Jurkat, Clone E6-1 (cell line): Measurements from ENCODE around the gene SCML1.
A peak's percentile ranks its signal among the peaks of the same experiment; 100 is the strongest.

ENCODE experiments used
- DNase-seq: peaks from one replicate; pipeline ENCODE4 v3.0.0-alpha.2; 2011; ENCODE audit warnings: low read depth, low spot score
- H3K4me3 ChIP-seq: 2 replicates; pipeline ENCODE4 v1.5.1; 2011; ENCODE audit warnings: mild to moderate bottlenecking, low read length, control low read depth, moderate library complexity

Gene SCML1

DNA sequence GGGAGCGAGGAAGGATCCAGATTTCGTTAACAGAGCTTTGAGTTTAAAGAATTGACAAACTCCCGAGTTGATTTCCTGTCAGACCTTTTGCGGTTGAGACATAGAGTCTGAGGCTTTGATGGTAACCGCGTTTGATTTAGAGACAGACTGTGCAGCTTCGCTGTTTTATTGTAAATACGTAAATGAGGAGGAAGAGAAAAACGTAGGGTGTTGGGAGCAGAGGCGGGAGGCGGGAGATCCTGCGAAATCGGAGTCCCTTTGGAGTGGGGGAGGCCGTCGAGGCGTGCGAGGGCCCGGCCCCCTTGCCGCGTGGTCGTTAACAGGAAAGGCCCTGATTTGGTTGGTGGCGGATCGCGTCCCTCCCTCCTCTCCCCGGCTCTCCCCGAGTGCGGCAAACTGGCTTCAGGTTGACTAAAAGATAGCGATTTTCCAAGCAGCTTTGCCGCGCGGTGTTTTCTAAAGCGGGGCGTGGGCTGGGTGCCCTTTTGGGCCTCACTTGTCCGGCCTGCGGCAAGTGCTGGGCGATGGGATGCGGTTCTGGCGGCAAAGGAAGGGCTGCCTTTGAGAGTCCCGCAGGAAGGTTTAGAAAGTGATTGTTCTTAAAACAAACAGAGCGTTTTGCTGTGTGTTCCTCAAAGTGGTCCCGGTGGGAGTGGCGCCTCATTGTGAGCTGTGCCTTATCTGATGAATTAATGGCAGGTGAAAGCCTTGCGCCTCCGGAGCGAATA, 857 bp downstream of the SCML1 start:
- H3K4me3 ChIP-seq, result peak overlapping the region; percentile 54
- DNase-seq, result peak; percentile 74

DNA sequence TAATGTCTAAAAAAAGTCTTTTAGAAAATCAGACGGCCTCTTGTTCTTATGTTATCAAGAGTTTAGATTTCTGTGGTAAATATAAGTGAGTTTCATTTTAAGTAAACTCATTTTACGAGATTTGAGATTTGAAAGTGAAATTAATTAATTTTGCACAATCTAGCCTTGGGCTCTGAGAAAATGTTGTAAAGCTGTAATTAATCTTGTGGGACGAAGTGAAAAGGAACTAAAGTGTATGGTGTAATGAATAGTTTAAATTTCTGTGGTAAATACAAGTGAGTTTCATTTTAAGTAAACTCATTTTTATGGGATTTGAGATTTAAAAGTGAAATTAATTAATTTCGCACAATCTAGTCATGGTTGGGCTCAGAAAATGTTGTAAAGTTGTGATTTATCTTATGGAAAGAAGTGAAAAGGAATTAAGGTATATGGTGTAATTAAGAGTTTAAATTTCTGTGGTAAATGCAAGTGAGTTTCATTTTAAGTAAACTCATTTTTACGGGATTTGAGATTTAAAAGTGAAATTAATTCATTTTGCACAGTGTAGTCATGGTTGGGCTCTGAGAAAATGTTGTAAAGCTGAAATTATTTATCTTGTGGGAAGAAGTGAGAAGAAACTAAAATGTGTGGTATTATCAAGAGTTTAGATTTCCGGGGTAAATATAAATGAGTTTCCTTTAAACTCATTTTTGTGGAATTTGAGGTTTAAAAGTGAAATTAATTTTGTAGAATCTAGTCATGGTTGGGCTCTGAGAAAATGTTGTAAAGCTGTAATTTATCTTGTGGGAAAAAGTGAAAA, 1.6 kb downstream of the SCML1 start:
- DNase-seq, result peak; percentile 2
- peak overlapping the region; percentile 54 for H3K4me3 ChIP-seq

DNA sequence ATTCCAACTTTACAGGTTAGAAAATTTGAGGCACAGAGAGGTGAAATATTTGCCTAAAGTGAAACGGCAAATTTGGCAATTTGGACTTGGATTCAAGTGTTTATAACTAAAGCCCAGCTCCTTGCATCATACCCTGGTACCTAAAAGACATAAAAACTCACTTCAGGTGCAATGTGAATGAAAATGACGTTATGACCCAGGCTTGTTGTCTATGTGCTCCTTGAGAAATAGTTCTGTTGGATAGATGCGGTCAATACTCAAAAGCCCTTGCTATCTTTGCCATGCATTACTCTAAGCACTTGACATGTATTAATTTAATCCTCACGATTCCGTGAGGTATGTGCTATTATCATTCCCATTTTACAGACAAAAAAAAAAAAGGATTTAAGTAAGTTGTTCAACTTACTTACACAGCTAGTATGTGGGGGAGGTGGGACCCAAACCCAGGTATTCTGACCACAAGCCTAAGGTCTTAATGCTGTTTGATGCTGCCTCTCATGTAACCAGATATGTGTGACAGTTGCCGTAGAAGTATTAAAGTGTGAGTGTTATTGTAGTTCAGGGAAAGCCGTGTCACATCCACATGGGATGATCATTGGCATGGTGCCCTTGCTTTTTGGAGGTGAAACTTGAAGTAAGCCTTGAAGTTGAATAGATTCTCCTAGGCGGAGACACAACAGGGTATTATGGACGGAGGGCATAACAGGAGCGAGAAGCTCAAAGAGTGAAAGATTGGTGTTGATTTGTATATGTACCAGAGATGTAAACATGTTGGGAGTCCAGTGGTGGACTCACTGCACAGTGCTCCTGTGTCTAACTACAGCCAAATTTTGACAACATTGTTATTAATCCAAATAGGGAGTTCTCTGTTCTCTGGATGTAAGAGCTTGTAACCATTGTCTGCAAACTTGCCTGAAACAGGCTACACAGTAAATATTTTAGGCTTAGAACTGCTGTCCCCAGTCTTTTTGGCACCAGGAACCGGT, 3.1 kb downstream of the SCML1 start:
- no peak for DNase-seq
- no peak overlapping the region for H3K4me3 ChIP-seq

DNA sequence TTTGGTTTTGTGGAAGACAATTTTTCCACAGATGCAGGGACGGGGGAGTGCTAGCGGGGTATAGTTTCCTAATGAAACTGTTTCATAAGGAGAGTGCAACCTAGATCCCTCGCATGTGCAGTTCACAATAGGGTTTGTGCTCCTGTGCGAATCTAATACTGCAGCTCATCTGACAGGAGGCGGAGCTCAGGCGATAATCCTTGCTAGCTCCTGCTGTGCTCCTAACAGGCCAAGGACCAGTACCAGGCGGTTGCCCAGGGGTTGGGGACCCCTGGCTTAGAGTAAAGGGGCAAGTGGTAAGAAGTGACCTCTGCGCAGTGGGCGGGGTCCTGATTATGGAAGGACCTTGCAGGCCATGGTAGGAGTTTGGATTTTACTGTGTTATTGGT, 3.8 kb downstream of the SCML1 start:
- no peak for DNase-seq
- no peak overlapping the region for H3K4me3 ChIP-seq

DNA sequence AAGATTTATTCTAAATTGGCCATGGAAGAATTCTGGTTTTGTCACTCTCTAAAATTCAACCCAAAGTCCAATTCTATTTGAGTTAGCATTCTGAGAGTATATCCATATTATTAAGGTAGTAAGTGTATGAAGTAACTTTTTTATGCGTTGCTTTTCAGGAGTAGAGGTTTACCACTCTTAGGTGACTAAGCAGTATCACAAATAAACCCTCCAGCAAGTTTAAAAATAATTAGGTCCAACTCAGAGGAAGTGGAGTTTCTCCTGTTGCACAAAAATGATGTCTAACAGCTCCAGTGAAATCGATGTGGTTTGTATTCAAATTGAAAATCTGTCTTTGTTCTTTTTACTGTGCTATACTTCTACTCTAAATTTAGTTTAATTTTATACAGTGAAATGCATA, 6.6 kb downstream of the SCML1 start:
- no peak overlapping the region for H3K4me3 ChIP-seq
- DNase-seq, result no peak

DNA sequence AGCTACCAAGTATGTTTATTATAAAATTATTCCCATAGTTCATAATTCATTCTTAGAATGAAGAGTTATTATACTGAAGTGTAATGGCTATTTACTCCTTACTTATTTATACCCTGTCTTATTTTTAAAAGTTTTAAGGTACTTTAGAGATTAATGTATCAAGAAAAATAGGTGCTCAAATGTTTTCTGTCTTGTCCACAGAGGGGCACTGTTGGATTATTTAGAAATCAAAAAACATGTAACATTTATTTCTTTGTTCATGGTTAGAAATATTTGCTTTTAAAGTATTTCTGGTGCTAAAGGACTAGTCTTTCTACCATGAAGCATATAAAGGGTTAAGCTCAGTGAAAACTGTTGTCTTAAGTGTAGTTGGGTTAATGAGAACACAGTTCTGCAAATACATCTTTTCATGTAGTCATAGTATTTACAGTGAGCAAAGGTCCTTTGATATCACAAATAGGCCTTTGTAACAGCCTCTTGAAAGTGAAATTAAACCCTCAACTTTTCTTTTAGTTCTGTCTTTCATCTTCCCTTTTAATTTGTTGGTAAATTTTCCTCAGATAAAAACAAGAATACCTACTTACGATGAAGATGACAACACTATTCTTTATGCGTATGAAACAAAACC, 7.7 kb downstream of the SCML1 start:
- H3K4me3 ChIP-seq, result no peak overlapping the region
- no peak for DNase-seq

DNA sequence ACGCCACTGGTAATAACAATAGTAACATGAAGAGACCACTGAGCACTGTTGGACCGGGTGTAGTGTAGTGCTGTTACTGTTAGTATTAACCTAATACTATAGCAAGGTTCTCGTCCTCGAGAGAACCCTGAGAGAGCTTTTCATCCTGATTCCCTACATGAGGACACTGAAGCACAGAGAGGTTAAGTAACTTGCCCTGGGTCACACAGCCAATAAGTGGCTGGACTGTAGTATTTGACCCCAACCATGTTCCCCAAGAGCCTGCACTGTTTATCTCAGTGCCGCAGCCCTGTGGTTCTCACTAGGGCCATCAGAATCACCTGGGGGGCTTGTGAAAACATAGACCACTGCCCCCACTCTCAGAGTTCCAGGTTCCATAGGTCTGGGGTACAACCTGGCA, 10.4 kb downstream of the SCML1 start:
- no peak overlapping the region for H3K4me3 ChIP-seq
- no peak for DNase-seq

DNA sequence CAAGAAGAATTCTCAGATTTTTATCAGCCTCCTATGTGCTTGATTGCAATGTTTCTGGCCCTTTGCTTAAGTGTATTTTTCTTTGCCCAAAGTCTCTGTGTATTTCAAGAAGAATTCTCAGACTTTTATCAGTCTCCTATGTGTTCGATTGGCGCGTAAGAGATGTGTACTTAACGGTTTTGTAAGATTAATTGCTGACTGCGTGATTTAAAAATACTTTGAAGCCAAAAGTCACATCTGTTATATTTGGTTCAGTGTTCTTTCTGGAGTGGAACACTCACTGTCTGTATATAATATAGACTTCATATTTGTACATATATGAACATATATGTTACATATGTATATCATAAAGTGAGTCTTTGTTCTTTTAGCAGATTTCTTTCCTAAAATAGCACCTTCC, 11.4 kb downstream of the SCML1 start:
- H3K4me3 ChIP-seq, result no peak overlapping the region
- DNase-seq, result no peak

DNA sequence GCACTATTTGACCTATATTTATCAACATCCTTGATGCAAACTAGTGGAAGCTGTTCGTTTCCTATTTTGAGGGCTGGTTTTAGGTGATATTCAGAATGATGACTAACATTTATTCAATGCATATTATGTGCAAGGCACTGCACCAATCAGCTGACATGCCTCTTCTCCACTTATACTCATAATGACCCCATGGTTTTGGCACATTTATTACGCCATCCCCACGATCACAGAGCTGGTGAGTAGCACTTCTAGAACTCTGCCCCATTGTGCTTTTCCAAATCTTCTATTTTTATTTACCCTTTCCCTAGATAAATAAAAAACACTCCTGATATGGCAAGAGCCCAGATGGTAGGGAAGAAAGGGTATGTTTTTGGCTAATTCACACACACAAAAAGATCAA, 13.1 kb downstream of the SCML1 start:
- DNase-seq, result no peak
- H3K4me3 ChIP-seq, result no peak overlapping the region

DNA sequence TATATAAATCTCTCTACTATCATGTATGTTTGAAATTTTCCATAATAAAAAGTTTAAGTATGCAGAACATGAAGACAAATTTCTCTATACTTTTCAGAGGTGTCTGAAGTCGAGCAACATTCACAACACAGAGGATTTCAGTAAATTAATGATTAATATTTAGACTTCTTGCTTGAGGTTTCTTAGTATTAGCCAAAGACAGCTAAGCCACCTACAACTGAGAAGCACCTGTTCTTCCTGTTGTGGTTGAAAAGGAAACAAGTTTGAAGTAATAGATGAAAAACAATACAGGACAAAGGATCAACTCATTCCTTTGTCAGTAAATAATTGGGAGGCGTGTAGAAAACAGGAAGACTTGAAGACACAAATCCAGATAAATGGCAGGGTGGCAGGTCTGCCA, 21.1 kb downstream of the SCML1 start:
- DNase-seq, result no peak
- no peak overlapping the region for H3K4me3 ChIP-seq

DNA sequence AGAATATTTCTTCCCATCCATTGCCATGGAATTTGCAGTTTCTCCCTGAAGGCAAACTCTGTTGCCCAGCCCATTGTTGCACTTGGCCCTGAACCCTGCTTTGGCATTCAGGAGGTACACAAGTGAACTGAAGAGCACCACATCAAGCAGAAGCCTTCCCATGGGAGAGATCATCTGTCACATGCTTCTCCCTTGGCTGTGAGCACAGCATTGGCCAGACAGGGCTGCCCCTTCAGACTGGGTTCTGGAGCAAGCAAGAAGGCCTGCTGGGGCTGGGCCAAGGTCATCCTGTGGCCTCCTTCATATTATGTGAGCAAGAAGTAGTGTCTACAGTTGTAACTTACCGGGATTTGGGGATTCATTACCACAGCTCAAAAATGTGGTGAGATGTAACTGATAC, 22.7 kb downstream of the SCML1 start:
- DNase-seq, result no peak
- H3K4me3 ChIP-seq, result no peak overlapping the region

DNA sequence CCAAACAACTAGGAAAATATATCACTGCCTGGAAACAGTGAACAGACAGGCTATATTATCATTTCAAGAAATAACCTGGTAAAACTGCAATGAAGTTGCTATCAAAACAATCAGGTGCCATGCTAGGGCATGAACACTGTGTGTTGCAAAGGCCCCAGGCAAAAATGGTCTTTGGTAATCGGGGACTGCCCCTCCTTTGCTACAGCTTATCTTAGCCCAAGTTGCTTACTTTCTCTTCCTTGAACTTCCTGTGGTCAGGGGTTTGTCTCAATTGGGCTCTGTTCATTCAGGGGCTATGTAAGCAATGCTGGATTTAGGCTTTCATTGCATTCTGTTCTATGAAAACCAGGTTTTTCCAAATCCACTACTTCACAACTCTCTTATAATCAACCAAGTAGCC, 30.4 kb downstream of the SCML1 start:
- no peak for DNase-seq
- no peak overlapping the region for H3K4me3 ChIP-seq

DNA sequence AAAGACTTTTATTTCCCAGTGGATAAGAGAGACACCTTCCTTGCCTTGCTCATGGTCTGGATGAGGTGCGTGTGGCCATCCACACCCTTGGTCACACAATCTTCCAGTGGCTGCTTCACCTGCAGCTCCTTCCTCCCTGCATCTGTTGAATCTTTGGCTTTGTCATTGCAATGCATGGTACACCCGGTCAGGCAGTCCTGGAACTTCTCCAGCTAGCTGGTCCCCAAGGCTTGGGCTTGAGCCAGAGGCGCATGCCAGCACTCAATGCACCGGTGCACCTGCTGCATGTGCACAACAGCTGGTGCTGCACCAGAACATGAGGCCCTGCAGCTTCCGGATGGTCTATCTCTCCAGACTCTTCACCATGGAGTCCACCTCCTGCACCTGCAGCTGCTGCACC, 31.7 kb downstream of the SCML1 start:
- no peak overlapping the region for H3K4me3 ChIP-seq
- no peak for DNase-seq

DNA sequence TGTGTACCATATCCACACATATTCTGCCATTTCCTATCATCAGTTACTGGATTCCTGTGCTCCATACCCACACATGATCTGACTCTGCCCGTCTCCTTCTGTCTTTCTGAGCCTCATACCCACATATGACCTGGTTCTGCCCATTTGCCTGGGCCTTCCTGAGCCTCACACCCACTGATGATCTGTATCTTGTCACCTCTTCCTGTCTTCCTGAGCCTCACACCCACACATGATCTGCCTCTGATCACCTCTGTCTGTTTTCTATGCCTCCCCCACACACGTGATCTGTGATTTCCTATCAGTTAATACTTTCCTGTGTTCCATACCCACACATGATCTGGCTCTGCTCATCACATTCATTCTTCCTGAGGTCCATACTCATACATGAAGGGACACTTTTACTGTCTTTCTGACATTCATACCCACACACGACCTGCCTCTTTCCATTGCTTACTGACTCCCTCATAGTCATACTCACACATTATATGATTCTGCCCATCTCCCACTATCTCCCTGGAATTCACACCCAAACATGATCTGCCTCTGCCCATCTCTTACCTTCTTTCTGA, 32.5 kb downstream of the SCML1 start:
- no peak overlapping the region for H3K4me3 ChIP-seq
- DNase-seq, result peak; percentile 20

DNA sequence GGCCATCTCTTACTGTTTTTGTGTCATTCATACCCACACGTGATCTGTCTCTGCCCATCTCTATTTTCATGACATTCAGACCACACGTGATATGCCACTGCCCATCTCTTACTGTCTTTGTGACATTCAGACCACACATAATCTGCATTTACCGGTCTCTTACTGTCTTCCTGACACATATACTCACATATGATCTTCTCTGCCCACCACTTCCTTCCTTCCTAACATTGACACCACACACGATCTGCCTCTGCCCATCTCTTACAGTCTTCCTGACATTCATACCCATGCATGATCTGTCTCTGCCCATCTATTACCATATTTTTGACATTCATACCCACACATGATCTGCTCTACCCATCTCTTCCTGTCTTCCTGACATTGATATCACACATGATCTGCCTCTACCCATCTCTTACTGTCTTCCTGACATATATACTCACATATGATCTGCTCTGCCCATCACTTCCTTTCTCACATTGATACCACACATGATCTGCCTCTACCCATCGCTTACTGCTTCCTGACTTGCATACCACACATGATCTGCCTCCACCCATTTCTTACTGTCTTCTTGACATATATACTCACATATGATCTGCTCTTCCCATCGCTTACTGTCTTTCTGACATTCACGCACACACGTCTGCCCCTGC, 36.1 kb downstream of the SCML1 start:
- no peak overlapping the region for H3K4me3 ChIP-seq
- DNase-seq, result no peak

DNA sequence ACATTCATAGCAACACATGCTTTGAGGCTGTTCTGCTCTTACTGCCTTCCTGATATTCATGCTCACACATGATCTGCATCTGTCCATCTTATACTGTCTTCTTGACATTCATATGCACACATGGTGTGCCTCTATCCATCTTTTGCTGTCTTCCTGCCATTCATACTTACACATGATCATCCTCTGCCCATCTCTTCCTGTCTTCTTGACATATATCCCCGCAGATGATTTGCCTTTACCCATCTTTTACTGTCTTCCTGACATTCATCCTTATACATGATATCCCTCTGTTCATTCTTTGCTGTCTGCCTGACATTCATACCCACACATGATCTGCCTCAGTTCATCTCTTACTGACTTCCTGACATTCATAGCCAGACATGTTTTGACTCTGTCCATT, 36.8 kb downstream of the SCML1 start:
- no peak overlapping the region for H3K4me3 ChIP-seq
- no peak for DNase-seq

DNA sequence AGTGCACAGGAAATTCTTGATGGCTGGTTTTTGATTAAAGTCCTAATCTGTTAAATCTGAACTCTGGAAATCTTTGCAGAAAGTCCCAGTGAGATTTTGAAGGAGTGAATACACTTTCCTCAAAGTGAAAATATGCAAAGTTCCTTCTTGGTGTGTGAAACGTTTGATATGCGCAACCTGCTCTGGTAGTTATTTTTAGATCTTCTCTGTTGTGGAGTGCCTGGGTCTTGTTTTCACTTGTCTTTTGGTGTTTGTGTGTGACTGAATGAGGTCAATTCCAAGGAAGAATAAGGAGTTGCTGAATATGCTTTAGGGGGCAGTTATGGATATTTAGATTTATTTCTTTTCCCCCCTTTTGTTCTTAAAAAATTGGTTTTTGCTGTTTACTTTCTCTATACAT, 41.7 kb downstream of the SCML1 start:
- no peak for DNase-seq
- H3K4me3 ChIP-seq, result no peak overlapping the region

DNA sequence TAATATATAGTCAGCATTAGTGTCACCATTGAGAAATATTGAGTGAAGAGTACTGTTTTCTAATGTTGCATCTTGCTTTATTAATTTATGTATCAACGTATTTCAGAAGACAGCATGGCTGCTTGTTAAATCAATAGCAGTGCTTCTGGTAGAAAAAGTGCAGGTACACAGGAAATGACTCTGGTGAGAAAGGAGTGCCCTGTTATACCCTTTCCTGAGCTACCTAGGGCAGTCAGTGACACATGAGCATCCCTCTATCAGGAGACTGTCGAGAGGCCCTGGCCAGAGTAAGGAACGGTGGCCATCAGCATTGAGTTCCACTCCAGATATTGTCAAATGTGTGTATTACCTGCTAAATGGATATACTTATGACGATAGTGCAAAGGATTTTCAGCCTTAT, 42.1 kb downstream of the SCML1 start:
- DNase-seq, result no peak

More for the DNA sequence above, 42.1 kb downstream of the SCML1 start:
- no peak overlapping the region for H3K4me3 ChIP-seq
